Type B pancreatic cell (in vitro differentiated cells): ENCODE measurements around the gene BIRC5. TPM values are rescaled to one million over a fixed set of nuclear protein-coding genes. Genes with fewer than 3 reads are reported as not detected.
"Not testable (repeated sequence)": the region's sequence is repeated elsewhere in the genome, so short reads cannot be mapped to it uniquely, and the experiment has no call there.

ENCODE experiments used
- DNase-seq: peaks from one replicate; pipeline ENCODE4 v3.0.0; 2021; ENCODE audit warnings: mixed read lengths; ENCODE audit not compliant: unreplicated experiment; ENCODE audit errors: extremely low spot score
- H3K27ac Mint-ChIP-seq: 2 replicates; pipeline ENCODE4 v1.8.0; 2021; ENCODE audit warnings: mild to moderate bottlenecking, mixed read lengths
- H3K27me3 Mint-ChIP-seq: 2 replicates; pipeline ENCODE4 v1.8.0; 2021; ENCODE audit warnings: mixed read lengths
- H3K36me3 Mint-ChIP-seq: 2 replicates; pipeline ENCODE4 v1.8.0; 2021; ENCODE audit warnings: mixed read lengths
- H3K4me1 Mint-ChIP-seq: one replicate; pipeline ENCODE4 v1.8.0; 2021; ENCODE audit warnings: mixed read lengths; ENCODE audit not compliant: unreplicated experiment
- H3K4me3 Mint-ChIP-seq: 2 replicates; pipeline ENCODE4 v1.8.0; 2021; ENCODE audit warnings: mild to moderate bottlenecking, mixed read lengths
- H3K9me3 Mint-ChIP-seq: 2 replicates; pipeline ENCODE4 v1.8.0; 2021; ENCODE audit warnings: mixed read lengths
- CTCF ChIP-seq: fragments of 200-600 bp; sonication (generic); conservative IDR thresholded peaks from 2 replicates; pipeline ENCODE4 v1.5.0; 2021; ENCODE audit warnings: antibody characterized with exemption, mild to moderate bottlenecking
- total RNA-seq: library from RNA; stranded (reverse); gene quantifications from 2 replicates; pipeline ENCODE4 v1.2.1, GENCODE V29; 2021; ENCODE audit warnings: low replicate concordance

Gene BIRC5
- total RNA-seq, 1 donor from 2014 or later: 63.3 TPM

GRCh38 chr17:78232859-78233173 lies 18.8 kb downstream of the BIRC5 start:
- no peaks in the 10 kb centered on the region for H3K9me3 Mint-ChIP-seq
- no peak for TF ChIP-seq CTCF
- H3K27ac Mint-ChIP-seq: no peak overlapping the region
- peaks cover 37% of the 10 kb centered on the region for H3K27me3 Mint-ChIP-seq
- H3K36me3 Mint-ChIP-seq: no peaks in the 10 kb centered on the region
- peaks cover 4% of the 10 kb centered on the region for H3K4me1 Mint-ChIP-seq
- H3K4me3 Mint-ChIP-seq: peak overlapping the region; percentile 52
- no peak for DNase-seq

GRCh38 chr17:78233678-78234077 lies 19.6 kb downstream of the BIRC5 start:
- Mint-ChIP-seq H3K27ac (no peak overlapping the region), H3K27me3 (peaks cover 37% of the 10 kb centered on the region), H3K4me3 (no peak overlapping the region), H3K4me1 (peaks cover 4% of the 10 kb centered on the region), H3K9me3 (no peaks in the 10 kb centered on the region), H3K36me3 (no peaks in the 10 kb centered on the region)
- no peak for TF ChIP-seq CTCF
- no peak for DNase-seq

GRCh38 chr17:78234261-78234865 lies 20.3 kb downstream of the BIRC5 start:
- DNase-seq: no peak
- no peaks in the 10 kb centered on the region for H3K9me3 Mint-ChIP-seq
- TF ChIP-seq CTCF: no peak
- H3K27ac Mint-ChIP-seq: no peak overlapping the region
- no peaks in the 10 kb centered on the region for H3K36me3 Mint-ChIP-seq
- H3K4me3 Mint-ChIP-seq: no peak overlapping the region
- H3K27me3 Mint-ChIP-seq: peaks cover 33% of the 10 kb centered on the region
- H3K4me1 Mint-ChIP-seq: peaks cover 4% of the 10 kb centered on the region

GRCh38 chr17:78235022-78235421 lies 21.0 kb downstream of the BIRC5 start:
- peaks cover 33% of the 10 kb centered on the region for H3K27me3 Mint-ChIP-seq
- not testable (repeated sequence) for H3K9me3 Mint-ChIP-seq, H3K27ac Mint-ChIP-seq, DNase-seq, H3K36me3 Mint-ChIP-seq, H3K4me1 Mint-ChIP-seq, H3K4me3 Mint-ChIP-seq

GRCh38 chr17:78235885-78236284 lies 21.8 kb downstream of the BIRC5 start:
- no peak for TF ChIP-seq CTCF
- no peaks in the 10 kb centered on the region for H3K9me3 Mint-ChIP-seq
- peaks cover 25% of the 10 kb centered on the region for H3K27me3 Mint-ChIP-seq
- no peak overlapping the region for H3K4me3 Mint-ChIP-seq
- no peak for DNase-seq
- no peaks in the 10 kb centered on the region for H3K36me3 Mint-ChIP-seq
- no peaks in the 10 kb centered on the region for H3K4me1 Mint-ChIP-seq
- H3K27ac Mint-ChIP-seq: no peak overlapping the region

- no peak overlapping the region for H3K4me3 Mint-ChIP-seq
- H3K9me3 Mint-ChIP-seq: peaks cover 2% of the 10 kb centered on the region
- DNase-seq: no peak
- no peak overlapping the region for H3K27ac Mint-ChIP-seq
- no peak for TF ChIP-seq CTCF
- no peaks in the 10 kb centered on the region for H3K36me3 Mint-ChIP-seq
- H3K27me3 Mint-ChIP-seq: peaks cover 19% of the 10 kb centered on the region
- peaks cover 2% of the 10 kb centered on the region for H3K4me1 Mint-ChIP-seq
Measured at GRCh38 chr17:78236362-78237127, 22.5 kb downstream of the BIRC5 start.
